ENCODE data around the gene GLIS1. TPM values are rescaled to one million over a fixed set of nuclear protein-coding genes. Genes with fewer than 3 reads are reported as not detected.
A peak's percentile ranks its signal among the peaks of the same experiment; 100 is the strongest.

GLIS1 gene
- total RNA-seq, 1 donor from 2014 or later = 0.07 TPM

DNA sequence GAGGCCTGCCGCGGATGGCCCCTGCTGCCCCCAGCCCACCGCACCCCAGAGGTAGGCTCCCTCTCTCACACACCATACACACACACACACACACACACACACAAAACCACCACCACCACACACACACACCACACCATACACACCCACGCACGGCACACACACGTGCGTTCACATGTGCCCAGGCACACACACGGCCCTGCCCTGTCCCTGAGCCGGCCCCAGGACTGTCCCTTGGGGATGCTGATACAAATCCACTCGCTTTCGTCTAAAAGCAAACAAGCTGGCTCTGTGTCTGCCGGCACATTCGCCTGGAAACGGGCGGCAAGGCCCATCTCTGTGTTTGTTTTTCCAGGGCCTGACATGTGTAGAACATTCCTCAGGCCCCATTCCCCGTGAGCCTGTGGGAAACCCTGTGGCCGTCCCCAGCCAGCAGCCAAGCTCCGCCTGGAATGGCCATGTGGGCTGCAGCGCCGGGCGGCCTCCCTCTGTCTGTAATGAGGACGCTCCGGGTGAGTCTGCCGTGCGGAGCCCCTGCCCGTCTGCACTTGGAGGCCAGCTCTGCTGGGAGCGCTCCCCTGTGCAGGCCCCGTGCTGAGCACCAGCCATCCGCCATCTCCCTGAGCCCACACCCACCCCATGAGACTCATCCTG is 212.4 kb downstream of the GLIS1 start:
- no peak overlapping the region for H3K4me3 ChIP-seq (ENCODE audit: insufficient read depth, low read depth, low read length)
- H3K4me3 Mint-ChIP-seq (ENCODE audit: unreplicated experiment) = no peak overlapping the region
- no peak overlapping the region for H2AFZ ChIP-seq (ENCODE audit: low read depth, low read length)
- H3K9ac ChIP-seq (ENCODE audit: low read length) = peak overlapping the region; percentile 45
- peaks cover 93% of the 10 kb centered on the region for H4K20me1 ChIP-seq (ENCODE audit: insufficient read depth, low read length)
- no peak overlapping the region for H3K27ac Mint-ChIP-seq (ENCODE audit: unreplicated experiment)
- H3K79me2 ChIP-seq (ENCODE audit: insufficient read depth, low read length) = no peaks in the 10 kb centered on the region
- FAIRE-seq = no peak
- H3K4me2 ChIP-seq (ENCODE audit: low read length) = peak overlapping the region; percentile 34
- peaks cover 53% of the 10 kb centered on the region for H3K27me3 Mint-ChIP-seq (ENCODE audit: low read depth, unreplicated experiment)
- H3K27ac ChIP-seq (ENCODE audit: low read depth, low read length) = no peak overlapping the region
- peaks cover 18% of the 10 kb centered on the region for H3K4me1 ChIP-seq (ENCODE audit: insufficient read depth, low read length)
- DNase-seq (ENCODE audit: low read depth) = peak; percentile 59
- H3K27me3 ChIP-seq (ENCODE audit: insufficient read depth, low read length) = no peaks in the 10 kb centered on the region
- peaks cover 6% of the 10 kb centered on the region for H3K4me1 Mint-ChIP-seq (ENCODE audit: low read depth, unreplicated experiment)
- H3K36me3 ChIP-seq (ENCODE audit: insufficient read depth, low read length) = peaks cover 8% of the 10 kb centered on the region
- no peaks in the 10 kb centered on the region for H3K9me3 ChIP-seq (ENCODE audit: insufficient read depth, low read depth, low read length)
- TF ChIP-seq, protein P1, sequence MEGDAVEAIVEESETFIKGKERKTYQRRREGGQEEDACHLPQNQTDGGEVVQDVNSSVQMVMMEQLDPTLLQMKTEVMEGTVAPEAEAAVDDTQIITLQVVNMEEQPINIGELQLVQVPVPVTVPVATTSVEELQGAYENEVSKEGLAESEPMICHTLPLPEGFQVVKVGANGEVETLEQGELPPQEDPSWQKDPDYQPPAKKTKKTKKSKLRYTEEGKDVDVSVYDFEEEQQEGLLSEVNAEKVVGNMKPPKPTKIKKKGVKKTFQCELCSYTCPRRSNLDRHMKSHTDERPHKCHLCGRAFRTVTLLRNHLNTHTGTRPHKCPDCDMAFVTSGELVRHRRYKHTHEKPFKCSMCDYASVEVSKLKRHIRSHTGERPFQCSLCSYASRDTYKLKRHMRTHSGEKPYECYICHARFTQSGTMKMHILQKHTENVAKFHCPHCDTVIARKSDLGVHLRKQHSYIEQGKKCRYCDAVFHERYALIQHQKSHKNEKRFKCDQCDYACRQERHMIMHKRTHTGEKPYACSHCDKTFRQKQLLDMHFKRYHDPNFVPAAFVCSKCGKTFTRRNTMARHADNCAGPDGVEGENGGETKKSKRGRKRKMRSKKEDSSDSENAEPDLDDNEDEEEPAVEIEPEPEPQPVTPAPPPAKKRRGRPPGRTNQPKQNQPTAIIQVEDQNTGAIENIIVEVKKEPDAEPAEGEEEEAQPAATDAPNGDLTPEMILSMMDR (IDR thresholded peaks at IDR 0.05; ENCODE audit: insufficient read depth, low read depth, low read length) = no peak
- TF ChIP-seq EZH2 (IDR thresholded peaks at IDR 0.05; ENCODE audit: insufficient read depth, low read length) = no peak
- H3K9me3 Mint-ChIP-seq (ENCODE audit: unreplicated experiment) = no peaks in the 10 kb centered on the region
- no peaks in the 10 kb centered on the region for H3K36me3 Mint-ChIP-seq (ENCODE audit: low read depth, unreplicated experiment)

DNA sequence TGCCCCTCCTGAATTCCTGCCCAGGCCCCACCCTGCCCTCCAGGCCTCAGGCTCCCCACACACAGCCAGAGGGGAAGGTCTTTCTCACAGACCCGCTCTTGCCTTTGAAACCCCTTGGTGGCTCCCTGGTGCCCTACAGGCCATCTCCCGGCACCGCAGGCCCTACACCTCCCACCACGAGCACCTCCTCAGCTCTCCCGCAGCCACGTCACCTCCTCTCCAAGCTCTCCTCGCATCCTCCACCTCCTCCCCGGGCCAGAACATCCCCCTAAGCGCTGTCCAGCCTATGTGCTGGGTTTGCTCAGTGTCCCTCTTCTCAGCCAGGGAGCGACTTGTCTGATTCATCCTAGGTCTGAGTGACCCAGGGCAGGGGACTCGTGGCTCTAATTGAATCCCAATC is 213.4 kb downstream of the GLIS1 start:
- peaks cover 8% of the 10 kb centered on the region for H3K36me3 ChIP-seq (ENCODE audit: insufficient read depth, low read length)
- peaks cover 90% of the 10 kb centered on the region for H4K20me1 ChIP-seq (ENCODE audit: insufficient read depth, low read length)
- no peaks in the 10 kb centered on the region for H3K9me3 Mint-ChIP-seq (ENCODE audit: unreplicated experiment)
- peaks cover 6% of the 10 kb centered on the region for H3K4me1 Mint-ChIP-seq (ENCODE audit: low read depth, unreplicated experiment)
- H3K4me1 ChIP-seq (ENCODE audit: insufficient read depth, low read length) = peaks cover 18% of the 10 kb centered on the region
- no peak overlapping the region for H3K4me3 ChIP-seq (ENCODE audit: insufficient read depth, low read depth, low read length)
- H3K79me2 ChIP-seq (ENCODE audit: insufficient read depth, low read length) = no peaks in the 10 kb centered on the region
- TF ChIP-seq EZH2 (IDR thresholded peaks at IDR 0.05; ENCODE audit: insufficient read depth, low read length) = no peak
- TF ChIP-seq, protein P1 (IDR thresholded peaks at IDR 0.05; ENCODE audit: insufficient read depth, low read depth, low read length) = no peak
- H3K27ac Mint-ChIP-seq (ENCODE audit: unreplicated experiment) = no peak overlapping the region
- H3K4me3 Mint-ChIP-seq (ENCODE audit: unreplicated experiment) = peak overlapping the region; percentile 62
- no peak overlapping the region for H3K4me2 ChIP-seq (ENCODE audit: low read length)
- no peak overlapping the region for H3K27ac ChIP-seq (ENCODE audit: low read depth, low read length)
- H3K27me3 ChIP-seq (ENCODE audit: insufficient read depth, low read length) = no peaks in the 10 kb centered on the region
- H3K27me3 Mint-ChIP-seq (ENCODE audit: low read depth, unreplicated experiment) = peaks cover 52% of the 10 kb centered on the region
- H3K9ac ChIP-seq (ENCODE audit: low read length) = no peak overlapping the region
- no peak for DNase-seq (ENCODE audit: low read depth)
- H3K9me3 ChIP-seq (ENCODE audit: insufficient read depth, low read depth, low read length) = no peaks in the 10 kb centered on the region
- FAIRE-seq = no peak
- H3K36me3 Mint-ChIP-seq (ENCODE audit: low read depth, unreplicated experiment) = no peaks in the 10 kb centered on the region
- no peak overlapping the region for H2AFZ ChIP-seq (ENCODE audit: low read depth, low read length)
